Stromal cell of bone marrow (primary cell): ENCODE results near the gene DOLK.

ENCODE experiments used
- DNase-seq: peaks from one replicate; pipeline ENCODE4 v3.0.0-alpha.2; 2012; ENCODE audit warnings: low read depth

Gene DOLK

DNA sequence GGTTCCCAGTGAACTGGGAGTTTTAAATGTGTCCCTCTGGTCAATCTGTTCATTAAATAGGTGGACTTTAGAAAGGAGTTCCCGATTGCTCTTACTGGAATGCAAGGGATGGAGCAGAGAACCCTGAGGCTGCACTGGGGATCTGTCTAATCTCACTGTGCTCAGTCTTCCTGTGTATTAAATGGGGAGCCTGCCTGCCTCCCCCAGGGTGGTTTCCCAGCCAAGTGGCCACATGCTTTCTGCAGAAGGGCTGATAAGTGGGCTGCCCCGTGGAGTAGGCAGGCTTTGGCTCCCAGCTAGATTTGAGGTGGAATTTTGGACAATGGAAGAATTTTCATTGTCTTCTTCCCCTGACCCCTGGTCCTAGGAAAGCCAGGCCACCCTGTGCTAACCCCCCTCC lies 40.7 kb downstream of the DOLK start:
- no peak for DNase-seq

DNA sequence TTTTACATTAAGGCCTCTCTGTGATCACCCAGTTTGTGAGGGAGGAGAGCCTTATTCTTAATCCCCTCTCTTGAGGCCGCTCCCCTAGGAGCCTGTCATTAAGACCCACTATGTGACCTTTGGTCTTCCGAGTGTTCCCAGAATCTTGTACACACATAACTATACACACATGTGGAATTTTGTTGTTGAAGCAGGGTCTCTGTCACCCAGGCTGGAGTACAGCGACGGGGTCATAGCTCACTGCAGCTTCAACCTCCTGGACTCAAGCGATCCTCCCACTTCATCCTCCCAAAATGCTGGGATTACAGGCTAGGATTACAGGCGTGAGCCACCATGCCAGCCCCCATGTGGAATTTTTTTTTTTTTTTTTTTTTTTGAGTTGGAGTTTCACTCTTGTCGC lies 41.4 kb downstream of the DOLK start:
- DNase-seq, result no peak

DNA sequence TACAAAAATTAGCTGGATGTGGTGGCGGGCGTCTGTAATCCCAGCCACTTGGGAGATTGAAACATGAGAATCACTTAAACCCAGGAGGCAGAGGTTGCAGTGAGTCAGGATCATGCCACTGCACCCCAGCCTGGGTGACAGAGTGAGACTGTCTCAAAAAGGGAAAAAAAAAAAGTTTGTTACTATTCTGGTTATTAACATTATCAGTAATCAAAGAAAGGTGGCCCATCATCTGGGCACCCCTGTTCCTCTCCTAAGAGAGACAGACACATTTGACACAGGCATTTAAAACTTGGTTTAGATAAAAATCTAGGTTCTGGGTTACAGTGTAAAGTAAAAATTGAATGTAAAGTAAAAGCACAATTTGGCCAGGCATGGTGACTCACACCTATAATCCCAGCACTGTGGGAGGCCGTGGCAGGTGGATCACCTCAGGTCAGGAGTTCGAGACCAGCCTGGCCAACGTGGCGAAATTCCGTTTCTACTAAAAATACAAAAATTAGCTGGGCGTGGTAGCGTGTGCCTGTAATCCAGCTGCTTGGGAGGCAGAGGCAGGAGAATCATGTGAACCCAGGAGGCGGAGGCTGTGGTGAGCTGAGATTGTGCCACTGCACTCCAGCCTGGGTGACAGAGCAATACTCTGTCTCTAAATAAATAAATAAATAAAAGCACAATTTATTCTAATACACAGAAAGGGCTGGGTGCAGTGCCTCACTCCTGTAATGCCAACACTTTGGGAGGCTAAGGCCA lies 43.4 kb downstream of the DOLK start:
- DNase-seq, result no peak

DNA sequence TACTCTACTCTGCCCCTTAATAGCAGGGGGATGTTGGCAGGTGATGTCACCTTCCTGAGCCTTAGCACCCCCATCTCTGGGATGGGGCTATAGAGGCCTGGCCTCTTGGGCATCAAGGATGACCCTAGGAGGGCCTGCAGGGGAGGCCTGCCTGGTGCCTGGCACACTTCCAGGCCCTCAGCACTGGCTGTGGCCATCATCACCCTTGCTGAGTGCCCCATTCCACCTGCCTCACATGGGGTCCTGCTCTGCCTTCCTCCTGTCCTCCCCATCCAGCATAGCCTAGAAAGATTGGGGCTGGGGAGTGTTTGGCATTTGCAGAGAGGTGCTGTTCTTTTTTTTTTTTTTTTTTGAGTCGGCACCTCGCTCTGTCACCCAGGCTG lies 44.3 kb downstream of the DOLK start:
- no peak for DNase-seq

DNA sequence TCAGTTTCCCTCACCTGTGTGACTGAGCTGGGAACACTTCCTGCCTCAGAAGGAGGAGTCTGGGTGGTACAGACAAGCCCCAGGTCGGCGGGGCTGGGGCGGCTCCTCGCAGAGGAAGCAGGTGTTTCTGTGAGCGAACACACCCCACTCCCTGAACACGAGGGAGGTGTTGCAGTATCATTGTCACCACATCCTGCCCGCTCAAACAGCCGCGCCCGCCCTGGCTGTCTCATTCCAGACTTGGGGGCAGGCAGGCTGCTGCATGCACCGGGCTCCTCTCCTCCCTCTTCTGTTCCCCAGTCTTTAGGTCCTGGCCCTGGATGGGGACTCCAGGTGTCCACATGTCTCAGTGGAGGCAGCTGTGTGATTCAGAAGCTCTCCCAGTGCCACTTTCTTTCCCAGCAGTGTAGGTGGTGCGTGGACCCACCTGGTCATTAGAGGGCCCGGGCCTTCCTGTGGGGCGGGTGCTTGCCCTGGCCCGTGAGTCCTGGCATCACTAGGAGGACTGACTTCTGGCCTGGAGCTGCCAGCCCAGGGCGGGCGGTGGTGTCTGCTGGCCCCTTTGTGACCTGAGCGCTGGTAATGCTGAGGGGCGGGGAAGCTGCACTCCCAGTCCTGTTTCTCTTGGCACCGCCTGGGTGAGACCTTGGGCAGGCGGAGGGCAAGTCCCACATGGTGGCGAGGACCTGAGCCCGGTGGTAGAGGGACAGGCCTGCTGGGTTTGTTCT lies 44.9 kb downstream of the DOLK start:
- DNase-seq, result no peak

DNA sequence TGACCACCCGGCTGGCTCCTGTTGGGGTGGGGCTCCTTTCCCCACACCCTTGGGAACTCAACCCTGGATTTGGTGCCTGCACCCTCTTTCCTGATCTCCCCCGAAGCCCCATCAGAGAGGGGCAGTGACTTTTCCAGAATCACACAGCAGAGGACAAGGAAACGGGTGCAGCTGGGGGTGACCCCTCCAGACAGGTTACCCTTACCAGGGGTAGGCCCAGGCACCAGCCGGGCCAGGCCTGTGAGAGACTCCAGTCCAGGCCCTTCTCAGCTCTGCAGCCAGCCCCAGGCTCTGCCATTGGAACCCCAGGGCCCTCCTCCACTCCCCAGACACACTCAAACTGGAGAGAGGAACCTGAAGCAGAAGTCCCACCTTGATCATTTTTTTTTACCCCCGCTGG lies 45.6 kb downstream of the DOLK start:
- DNase-seq, result no peak

DNA sequence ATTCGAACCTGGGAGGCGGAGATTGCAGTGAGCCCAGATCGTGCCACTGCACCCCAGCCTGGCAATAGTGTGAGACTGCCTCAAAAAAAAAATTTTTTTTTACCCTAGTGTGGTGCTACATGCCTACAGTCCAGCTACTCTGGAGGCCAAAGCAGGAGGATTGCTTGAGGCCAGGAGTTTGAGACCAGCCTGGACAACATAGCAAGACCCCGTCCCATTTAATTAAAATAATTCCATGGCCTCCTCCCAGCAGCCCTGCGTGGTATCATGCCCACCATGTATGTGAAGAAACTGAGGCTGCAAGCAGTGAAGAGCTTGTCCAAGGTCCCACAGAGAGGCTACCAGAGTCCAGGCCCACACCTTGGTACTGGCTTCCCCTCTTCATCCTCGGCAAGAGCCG lies 46.0 kb downstream of the DOLK start:
- DNase-seq, result no peak

DNA sequence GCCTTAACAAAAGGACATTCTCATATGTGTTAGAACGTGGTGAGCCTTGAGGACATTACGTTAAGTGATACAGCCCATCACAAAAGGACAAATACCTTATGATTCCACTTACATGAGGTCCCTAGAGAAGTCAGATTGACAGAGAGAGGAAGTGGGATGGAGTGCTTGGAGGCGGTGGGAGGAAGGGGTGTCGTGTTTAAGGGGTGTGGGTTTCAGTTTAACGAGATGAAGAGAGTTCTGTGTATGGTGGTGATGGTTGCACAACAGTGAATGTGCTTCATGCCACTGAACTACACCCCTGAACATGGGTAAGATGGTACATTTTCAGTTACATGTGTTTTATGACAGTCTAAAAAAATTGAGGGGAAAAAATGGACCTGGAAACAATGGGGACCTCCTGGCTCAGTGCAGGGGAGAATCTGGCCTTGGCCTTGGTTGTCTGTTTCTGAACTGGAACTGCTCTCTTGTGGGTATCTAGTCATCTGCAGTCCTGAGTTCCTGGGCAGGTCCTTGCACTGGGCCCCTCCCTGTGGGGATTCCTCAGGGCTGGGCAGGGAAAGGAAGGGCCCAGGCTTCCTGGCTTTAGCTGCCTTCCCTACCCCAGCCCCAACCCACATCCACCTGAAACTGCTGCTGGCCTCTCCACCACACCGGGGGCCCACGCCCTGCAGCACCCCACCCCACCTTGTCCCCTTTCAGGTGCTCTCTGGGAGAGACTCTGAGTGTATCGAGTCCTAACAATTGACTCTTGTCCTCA lies 47.7 kb downstream of the DOLK start:
- DNase-seq, result no peak

DNA sequence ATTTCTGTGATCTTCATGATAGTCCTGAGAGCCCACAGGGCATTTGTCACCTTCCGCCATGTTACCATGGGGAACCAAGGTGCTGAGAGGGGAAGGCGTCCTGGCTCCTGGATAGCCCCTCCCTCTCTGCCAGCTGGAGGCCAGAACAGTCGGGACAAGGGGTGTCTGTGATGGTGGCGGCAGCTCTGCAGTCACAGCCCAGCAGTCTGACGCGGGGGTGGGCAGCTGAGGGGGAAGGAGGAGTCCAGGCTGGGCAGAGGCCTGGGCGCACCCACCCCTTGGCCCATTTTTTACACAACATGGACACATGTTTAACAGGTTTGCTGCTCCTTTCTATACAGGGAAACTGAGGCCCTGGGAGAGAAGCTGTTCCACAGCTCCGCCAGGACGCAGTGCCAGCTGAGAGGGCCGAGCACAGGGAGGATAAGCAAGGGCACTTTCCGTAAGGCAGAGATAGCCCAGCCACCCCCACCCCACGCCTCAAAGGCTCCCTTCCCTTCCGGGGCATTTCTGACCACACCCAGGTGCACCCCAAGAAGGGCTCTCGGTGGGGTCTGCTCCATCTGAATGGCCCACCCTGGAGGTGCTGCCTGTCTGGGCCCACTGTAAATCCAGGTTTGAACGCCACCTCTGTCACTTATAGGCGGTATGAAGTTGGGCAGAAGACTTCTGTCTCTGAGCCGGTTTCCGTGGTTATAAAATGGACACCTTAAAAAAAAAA lies 48.4 kb downstream of the DOLK start:
- no peak for DNase-seq

DNA sequence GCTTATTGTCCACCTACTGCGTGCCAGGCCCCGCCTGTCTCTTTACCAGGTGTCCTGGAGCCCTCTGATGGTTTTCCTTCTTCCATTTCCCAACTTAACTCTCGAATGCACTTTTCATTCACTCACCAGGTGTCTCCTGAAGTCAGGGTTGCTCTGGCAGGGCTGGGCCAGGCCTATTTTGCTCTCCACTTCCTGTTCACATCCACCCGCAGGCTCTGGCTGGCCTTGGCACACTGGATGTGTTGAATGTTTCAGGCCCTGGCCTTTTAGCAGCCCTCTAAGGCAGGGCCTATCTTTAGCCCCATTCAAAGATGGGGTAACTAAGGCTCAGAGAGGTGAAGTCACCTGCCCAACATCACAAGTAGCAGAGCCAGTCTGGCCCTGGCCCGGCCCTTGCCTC lies 49.0 kb downstream of the DOLK start:
- DNase-seq, result no peak

DNA sequence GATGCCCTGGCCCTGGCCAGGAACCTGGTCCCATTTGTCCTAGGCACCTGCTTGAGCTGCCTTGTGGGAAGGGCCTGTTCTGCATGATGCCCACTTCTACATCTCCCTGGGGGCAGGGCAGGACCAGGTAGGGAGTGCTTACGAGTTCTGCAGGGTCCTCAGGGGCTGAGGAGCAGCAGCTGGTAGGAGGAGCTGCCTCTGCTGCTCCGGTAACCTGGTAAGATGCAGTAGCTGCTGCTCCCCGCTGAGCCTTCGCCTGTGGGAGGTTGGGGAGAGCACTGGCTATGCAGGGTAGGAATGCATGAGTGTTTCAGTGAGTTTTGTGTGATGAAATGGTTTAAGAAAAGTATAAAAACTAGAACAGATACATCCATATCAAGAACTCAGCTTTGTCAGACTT lies 51.8 kb downstream of the DOLK start:
- DNase-seq, result no peak
